Activated CD8-positive, alpha-beta memory T cell treated with anti-CD3 and anti-CD28 coated beads for 24 hours (primary cell): ENCODE measurements around the gene FBN1.

Experiments used
- DNase-seq: peaks from one replicate; pipeline ENCODE4 v3.0.0-alpha.2; 2020

Gene FBN1

DNA sequence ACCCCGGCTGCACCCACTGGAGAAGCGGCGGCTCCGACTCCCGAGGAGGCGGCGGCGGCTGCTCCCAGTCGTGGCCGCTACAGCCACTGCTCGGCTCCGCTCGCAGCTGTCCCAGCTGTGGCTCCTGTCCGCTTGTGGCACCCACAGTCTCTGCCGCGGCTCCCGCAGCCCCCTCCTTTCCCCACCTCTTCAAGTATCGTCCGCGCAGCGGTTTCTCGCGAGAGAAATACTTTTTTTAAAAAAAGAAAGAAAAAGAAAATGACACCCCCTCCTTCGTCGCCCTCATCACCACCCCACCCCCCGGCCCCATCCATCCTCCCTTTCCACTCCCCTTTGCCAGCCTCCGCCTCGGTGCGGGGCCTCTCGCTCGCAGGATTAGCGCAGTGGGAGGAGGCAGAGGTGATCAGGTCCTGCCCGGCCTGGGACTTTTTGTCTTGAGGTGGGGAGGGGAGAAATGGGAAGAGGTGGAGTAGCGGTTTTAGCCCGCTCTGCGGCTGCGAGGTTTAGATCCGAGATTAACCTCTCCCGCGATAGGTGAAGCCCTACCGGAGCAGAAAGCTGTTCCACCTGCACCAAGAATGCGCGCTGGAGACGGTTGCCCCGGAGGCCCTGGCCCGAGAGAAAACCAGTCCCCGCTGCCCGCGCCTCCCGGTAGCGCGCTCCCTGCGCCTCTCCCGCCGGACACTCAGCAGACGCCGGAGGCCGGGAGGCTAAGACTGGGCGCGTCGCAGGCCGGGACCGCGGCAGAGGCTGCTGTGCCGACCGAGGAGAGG is at the start of gene FBN1:
Gene FBN1, minus strand, starts transcription at position 152 of the 773 bp plus-strand sequence. CDS start 940 bp downstream, outside the sequence.
- DNase-seq = no peak

DNA sequence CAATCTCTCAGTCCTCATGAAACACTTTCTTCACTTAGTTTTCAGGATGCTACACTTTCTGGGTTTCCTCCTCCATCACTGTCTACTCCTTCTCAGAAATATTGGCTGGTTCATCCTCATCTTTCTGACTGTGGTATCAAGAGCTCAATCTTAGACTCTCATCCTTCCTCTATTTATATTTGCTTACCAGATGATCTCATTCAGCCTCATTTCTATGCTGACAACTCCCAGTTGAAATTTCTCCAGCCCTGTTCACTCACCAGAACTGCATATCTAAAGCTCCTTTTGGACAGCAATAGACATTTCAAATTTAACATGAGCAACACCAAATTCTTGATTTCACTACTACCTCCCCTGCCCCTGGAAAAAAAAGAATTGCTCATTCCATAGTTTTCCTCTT is 48.0 kb upstream of the FBN1 start:
- no peak for DNase-seq

DNA sequence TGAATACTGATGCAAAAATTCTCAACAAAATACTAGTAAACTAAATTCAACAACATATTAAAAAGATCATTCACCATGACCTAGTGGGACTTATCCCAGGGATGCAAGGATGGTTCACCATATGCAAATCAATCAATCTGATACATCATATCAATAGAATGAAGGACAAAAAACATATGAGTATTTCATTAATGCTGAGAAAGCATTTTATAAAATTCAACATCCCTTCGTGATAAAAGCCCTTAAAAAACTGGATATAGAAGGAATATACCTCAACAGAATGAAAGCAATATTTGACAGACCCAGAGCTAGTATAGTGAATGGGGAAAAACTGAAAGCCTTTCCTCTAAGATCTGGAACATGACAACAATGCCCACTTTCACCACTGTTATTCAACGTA is 43.0 kb upstream of the FBN1 start:
- DNase-seq = no peak

DNA sequence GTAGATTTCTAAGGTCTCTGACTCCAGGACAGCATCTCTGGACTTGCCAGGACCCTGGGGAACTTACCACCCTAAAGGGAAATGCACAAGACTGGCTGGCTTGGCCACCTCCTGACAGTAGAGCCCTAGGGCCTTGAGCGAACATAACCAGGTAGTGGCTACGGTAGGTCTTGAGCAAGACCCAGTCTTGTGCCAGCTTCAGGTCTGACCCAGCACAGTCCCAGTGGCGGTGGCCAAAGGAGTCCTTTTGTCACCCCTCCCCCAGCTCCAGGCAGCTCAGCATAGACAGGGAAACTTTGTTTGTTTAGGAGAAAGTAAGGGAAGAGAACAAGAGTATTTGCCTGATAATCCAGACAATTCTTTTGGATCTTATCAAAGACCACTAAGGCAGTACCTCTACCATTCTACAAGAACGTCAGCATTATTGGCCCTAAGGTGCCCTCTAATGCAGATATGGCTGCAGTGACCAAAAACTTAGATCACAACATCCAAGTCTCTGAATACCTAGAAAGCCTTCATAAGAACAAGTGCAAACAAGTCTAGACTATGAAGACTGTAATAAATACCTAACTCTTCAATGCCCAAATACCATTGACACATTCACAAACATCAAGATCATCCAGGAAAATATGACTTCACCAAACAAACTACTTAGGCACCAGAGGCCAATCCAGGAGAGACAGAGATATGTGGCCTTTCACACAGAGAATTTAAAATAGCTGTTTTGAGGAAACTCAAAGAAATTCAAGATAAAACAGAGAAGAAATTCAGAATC is 38.7 kb upstream of the FBN1 start:
- no peak for DNase-seq

DNA sequence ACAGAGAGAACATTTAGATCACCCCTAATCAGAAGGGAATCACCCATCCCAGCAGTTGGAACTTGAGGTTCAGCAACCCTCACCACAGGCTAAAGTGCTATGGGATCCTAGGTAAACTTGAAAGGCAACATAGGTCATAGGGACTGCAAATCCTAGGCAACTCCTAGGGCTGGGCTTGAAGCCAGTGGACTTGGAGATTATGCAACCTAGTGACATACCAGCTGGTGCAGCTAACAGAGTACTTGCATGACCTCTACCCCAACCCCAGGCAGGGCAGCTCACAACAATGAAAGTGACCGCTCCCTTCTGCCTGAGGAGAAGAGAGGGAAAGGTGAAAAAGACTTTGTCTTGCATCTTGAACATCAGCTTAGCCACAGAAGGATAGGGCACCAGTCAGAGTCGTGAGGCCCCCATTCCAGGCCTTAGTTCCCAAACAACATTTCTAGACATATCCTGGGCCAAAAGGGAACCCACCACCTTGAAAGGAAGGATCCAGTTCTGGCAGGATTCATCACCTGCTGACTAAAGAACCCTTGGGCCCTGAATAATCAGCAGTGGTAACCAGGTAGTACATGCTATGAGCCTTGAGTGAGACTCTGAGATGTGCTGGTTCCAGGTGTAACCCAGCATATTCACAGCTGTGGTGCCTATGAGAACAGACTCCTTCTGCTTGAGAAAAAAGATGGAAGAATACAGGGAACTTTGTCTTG is 37.6 kb upstream of the FBN1 start:
- DNase-seq = no peak

DNA sequence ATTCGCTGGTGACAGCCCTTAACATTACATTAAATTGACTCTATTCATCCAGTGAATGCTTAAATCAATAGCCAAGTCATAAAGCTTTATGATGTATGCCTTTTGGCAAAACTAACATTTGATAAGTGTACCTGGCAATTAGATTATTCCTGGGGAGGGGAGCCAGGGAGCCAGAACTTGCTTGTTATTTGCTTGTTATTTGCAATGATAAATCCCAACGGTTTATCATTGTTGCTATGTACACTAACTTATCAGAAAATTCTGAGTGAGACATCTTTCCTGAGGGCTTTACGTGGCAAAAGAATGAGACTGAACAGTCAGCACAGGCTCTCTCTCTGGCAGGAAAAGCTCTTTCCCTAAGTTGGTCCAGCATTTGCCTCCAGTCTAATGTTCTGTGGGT is 35.8 kb upstream of the FBN1 start:
- DNase-seq = no peak

DNA sequence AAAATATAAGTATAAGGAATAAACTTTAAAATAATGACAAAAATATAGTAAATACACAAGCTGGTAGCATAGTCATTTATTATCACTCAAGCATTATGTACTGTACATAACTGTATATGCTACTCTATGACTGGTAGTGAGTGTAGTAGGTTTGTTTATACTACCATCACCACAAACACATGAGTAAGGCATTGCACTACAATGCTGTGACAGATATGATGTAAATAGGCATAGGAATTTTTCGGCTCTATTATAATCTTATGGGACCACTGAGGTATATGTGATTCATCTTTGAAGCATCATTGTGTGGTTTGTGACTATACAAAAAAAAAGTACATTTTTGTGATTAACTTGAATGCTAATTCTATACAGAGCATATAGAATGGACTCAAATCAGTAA is 35.3 kb upstream of the FBN1 start:
- no peak for DNase-seq

DNA sequence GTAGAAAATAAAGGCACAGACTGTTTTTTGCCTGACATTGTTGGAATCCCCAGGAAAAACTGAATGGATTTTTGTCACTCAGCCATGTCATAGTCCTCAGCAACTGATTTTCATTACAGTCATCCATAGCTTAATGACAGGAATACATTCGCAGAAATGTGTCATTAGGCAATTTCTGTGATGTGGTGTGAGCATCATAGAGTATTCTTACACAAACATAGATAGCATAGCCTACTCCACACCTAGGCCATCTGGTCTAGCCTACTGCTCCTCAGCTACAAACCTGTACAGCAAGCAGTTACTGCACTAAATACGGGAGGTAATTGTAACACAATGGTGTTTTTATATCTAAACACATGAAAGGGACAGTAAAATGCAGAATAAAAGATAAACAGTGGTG is 34.4 kb upstream of the FBN1 start:
- no peak for DNase-seq

DNA sequence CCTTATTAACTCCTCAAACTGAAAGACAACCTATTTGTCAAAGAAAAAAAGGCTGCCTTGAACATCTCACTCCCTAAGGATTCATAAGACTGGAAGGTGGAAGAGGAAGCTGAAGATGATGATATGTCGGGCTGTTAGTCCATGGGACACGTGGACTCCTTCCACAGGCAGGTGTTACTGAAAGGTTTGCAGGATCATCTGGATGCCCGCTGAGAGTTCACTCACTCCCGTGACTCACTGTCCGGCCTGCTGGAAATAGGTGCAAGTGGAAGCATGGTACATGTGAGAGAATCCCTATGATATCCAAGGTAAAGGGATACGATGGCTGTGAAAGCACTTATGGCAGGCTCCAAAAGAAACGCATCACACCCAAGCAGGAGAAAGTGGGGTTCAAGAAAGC is 33.3 kb upstream of the FBN1 start:
- DNase-seq = no peak

DNA sequence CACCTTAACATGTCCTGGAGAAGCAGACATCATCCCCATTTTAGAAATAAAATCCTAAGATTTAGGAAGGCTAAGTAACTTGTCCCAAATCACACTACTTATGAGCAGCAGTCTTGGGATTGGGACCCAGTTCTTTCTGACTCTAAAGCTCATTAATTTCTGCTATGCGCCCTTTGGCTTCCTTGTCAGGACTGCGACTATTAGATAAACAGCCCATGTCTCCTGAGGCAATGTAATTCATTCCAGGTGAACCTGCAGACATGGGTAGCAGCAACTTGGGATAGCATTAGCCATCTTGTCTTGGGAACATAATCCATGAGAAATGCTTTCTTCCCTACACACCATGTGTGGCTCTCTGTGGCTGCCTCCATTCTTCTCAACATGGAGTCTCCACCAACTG is 32.3 kb upstream of the FBN1 start:
- DNase-seq = no peak

DNA sequence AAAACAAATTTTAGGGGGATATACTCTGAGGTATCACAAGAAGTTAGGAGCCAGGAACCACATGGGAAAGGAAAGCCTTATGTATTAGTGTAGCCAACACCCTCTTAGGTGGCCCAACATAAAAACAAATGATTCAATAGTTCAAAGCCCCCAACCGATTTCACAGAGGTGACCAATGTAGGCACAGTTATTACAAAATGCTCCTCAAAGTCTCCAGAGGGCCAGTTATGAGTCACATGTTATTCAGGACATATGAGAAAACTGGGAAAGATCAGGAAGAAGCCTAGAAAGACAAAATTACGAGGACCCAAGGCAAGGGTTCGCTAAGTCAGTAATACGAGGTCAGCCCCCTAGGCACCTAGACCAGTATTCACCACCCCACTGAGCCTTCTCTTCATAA is 29.9 kb upstream of the FBN1 start:
- DNase-seq = no peak

DNA sequence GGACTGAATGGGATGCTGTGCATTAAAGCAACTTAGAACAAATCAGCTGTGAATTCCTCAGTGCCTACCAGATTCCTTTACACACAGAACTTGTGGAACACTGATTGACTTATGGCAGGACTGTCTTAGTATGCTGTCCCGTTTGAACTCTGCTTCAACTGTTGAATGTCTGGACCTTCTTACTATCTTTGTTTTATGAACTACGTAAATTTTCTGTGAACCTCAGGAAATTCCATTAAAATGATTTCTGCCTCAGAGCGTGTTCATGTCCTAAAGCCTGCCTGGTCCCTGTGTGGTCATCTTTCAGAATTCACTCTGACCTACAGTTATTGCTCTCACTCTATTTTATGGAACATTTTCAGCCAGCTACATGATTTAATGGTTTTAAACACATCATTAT is 29.4 kb upstream of the FBN1 start:
- no peak for DNase-seq

DNA sequence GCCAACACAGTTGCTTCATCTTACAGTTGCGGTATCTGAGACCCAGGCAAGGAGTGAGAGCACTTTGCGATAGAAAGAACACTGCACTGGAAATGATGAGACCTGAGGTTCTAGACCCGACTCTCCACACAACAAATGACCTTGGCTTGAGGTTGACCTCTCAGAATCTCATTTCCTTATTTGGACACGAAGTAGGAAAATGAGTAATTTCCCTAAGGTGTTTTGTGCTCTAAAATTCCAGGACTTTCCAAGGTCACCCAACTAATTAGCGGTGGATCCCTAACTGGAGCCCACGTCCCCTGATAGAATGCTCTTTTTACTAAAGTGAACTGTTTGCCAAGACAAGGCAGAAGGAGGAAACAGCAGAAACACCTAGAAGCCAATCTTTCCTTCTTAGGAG is 26.7 kb upstream of the FBN1 start:
- DNase-seq = no peak

DNA sequence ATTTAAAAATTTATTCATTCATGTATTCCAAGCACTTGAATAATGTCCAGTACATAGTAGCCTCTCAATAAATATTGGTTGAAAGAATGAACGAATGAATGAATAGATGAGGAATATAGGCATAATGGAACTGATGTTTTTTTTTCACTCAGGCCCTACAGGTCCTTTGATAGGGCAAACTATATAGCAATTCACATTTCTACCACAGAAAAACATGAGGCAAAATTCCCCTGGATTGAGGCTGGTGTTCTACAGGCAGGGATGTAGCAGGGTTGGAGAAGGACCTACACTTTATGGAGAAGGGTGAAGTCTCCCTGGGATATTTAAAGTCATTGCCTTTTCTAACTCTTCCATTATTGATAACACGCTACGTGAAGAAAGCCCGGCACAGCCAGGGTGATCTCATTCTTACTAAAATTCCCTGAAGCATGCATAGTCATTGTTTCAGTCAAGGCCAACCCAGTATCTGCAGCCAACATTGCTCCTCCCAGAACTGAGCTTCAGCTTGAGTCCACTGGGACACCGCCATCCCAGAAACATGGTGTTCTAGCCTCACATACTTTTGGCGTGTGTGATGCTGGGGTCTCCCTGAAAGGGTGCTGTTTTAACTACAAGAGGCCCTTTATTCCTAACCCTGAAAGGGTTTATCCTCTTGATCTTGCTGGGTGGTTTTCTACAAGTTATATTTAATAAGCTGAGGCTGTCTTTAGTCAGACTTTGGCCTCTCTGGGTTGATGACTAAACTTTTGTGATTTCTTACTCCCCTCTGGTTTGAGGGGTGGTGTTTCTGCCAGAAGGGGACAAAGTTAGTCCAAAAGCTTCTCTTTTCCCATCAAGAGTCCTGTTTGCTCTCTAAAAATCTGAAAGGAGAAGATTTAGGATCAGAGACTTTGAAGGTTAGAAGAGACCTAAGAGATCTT is 25.9 kb upstream of the FBN1 start:
- DNase-seq = no peak

DNA sequence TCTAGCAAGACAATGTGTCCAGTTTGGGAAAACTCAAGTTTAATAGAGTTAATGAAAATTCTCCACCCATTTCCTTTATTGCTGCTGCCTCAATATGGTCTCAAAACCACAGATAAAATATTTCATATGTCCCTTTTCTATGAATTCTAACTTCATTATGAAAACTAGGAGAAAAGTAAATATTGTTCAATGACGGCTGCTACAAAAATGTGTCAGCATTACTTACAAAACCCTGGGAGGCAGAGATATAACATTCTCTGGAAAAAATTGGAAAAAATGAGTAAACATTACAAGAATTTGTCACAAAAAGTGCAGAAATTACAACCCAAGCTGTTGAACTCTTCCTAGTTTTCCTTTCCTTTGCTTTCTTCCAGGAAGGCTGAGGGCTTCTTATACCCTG is 22.2 kb upstream of the FBN1 start:
- no peak for DNase-seq

DNA sequence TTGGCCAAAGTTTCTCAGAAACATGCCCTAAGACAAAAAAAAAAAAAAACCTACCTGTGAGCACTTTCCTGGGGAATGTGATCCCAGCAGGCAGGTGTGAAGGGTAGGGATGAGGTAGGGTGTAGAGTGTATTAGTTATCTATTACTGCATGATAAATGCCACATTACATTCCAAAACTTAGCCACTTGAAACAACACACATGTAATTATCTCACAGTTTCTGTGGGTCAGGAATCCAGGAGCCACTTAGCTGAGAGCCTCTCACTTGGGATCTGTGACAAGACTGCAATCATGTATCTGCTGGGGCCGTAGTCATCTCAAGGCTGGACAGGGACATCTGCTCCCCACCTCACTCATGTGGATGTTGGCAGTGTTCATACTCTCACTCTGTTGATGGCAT is 18.9 kb upstream of the FBN1 start:
- no peak for DNase-seq

DNA sequence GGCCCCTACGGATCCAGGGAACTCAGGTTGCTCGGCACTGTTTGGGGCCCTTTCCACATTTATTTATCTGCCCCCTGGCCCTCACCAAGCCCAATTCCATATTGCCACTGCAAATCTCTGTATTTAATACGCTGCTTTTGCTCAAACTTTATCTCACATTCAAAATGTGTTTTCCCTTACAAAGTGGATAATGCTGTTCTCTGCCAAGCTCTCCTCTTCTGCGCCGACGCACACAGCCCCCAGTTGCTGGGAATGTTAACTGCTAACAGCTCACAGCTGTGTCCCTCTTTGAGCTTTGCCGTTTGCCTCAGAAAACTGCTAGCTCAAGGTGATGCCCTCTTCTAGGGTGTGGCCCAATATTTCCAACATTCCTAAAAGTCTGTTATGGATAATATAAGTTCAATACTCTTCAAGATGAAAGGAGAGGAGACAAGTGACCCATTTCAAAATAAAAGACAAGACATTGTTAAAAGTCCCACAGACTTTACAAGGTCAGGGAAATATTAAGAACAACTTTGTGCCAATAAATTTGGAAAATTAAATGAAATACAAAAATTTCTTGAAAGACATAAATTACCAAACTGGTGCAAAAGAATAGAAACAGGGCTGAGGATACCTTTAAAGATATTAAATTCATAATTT is 12.6 kb upstream of the FBN1 start:
- DNase-seq = no peak

DNA sequence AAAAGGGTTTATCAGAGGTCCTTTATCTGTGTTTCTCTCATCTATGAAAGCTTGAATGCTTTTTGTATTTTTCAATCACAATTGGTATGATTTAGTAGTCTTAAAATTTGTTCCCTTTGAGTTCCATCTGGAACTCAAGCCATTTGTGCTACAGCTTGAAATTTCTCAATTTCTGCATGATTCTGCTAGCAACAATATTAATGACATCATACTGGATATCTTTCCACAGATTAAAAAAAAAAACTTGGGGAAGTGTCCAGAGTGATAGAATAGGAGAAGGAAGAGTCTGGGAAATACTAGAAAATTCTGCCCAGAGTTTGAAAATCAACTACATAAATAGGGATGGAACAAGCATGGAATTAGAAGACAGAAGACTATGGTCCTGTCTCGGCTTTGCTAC is 9.3 kb upstream of the FBN1 start:
- no peak for DNase-seq

DNA sequence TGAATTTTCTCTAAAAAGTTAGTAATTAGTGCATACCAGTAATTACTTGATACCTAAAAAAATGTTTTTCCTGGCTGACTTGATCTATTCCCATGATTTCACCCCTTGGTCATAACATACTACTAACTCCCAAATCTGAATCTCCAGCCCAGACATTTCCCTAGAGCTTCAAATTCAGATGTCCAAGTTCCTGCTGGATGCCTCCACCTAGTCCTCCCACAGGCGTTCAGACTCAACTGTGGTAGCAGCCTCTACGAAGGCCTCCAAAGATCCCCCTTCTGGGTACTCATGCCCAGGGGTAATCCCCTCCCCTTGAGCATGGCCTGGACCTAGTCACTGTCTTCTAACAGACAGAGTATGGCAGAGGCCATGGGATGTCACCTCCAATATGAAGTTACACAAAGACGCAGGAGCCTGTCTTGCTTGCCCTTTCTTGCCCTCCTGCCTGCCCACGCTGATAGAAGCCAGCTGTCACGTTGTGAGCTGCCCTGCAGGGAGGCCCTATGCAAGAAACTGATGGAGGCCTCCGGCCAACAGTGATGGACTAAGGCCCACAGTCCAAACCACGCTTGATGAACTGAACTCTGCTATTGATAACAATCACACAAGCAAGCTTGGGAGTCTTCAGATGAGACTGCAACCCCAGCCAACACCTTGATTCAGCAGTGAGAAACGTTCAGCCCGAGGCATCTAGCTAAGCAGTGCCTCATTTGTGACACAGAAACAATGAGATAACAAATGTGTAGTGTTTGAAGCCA is 8.6 kb upstream of the FBN1 start:
- DNase-seq = no peak

DNA sequence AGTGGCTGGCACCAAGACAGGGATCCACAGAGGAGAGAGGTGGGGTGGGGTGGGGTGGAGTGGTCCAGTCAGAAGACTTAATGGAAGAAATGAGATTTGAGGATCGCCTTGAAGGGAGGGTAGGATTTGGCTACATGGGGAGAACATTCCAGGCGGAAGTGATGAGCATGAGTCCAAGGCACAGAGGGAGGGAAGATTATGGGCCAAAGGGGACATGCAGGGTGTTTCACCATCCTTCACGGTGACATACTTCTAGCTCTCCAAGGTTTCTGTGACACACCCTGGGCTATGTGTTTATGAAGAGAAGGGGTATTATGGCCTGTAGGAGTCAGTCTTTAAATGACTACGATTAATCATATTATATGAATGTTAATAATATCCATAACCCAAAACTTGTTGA is 7.7 kb upstream of the FBN1 start:
- no peak for DNase-seq

DNA sequence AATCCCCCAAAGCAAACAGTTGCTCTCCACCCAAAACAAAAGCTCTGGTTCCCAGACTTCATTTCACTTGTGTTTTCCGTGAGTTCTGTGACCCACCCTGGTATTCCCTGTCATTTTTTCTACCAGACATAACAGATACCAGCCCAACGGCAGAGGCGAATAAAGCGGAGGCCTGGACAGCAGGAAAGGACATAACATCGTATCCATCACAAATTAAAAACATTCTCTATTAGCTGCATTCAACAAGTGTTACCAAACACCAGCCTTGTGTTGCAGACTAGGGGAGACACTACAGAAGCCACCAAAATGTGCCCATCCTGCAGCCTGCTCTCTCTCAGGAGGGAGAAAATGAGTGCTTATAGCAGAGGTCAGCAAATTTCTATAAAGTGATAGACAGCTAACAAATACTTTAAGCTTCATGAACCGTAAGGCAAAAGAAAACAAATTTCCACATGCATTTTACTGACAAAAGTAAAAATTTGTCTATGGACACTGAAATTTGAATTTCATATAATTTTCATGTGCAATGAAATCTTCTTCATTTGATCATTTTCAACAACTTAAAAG is 7.1 kb upstream of the FBN1 start:
- DNase-seq = no peak
